Measurements from ENCODE around the gene RASA3. TPM values are rescaled to one million over a fixed set of nuclear protein-coding genes. Genes with fewer than 3 reads are reported as not detected.

Gene RASA3
- total RNA-seq, 1 donor from 2014 or later = 29.9 TPM

GRCh38 chr13:113941571-113942191, 190.7 kb downstream of the RASA3 start:
- TF ChIP-seq CTCF (IDR thresholded peaks at IDR 0.05) = no peak
- Mint-ChIP-seq H3K27me3 (ENCODE audit: low read depth) (no peaks in the 10 kb centered on the region), H3K36me3 (ENCODE audit: low read depth) (no peaks in the 10 kb centered on the region), H3K4me3 (ENCODE audit: unreplicated experiment) (no peak overlapping the region), H3K27ac (ENCODE audit: unreplicated experiment) (no peak overlapping the region), H3K9me3 (ENCODE audit: low read depth) (no peaks in the 10 kb centered on the region), H3K4me1 (ENCODE audit: low read depth) (peaks cover 11% of the 10 kb centered on the region)
- peak; percentile 88 for DNase-seq (ENCODE audit: low spot score)

- no peaks in the 10 kb centered on the region for H3K9me3 Mint-ChIP-seq (ENCODE audit: low read depth)
- H3K36me3 Mint-ChIP-seq (ENCODE audit: low read depth) = no peaks in the 10 kb centered on the region
Observed at GRCh38 chr13:113939944-113940297, 192.5 kb downstream of the RASA3 start.

DNA sequence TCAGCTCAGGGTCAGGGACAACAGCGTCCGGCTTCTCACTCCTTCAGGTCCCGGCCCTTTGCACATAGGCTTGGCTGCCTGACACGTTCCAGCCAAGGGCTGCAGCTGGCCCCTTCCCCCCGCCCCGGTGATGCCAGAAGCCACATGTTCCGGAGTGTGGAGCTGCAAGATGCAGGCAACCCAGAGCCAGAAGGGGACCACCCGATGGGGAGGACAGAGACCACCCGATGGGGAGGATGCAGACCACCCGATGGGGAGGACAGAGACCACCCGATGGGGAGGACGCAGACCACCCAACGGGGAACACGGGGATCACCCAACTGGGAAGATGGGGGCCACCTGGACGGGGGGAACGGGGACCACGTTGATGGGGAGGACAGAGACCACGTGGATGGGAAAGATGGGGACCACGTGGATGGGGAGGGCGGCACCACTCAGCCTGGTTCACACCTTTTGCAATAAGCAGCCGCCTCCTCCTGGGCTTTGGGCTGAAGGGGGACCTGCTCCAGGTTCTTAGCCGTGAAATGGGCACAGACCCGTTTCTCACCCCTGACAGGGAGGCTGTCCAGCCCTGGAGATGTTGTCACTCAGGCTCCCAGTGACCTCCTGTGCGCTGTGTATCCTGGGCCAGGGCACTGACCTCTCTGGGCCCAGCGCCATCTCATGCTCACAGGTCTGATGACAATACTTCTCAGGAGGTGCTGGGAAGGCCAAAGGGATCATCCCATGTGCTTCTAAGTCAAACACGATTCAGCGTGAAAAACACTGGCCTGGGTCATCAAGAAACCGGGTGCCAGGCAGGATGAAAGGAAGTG, 193.1 kb downstream of the RASA3 start:
- no peak overlapping the region for H3K27ac Mint-ChIP-seq (ENCODE audit: unreplicated experiment)
- DNase-seq (ENCODE audit: low spot score) = no peak
- H3K36me3 Mint-ChIP-seq (ENCODE audit: low read depth) = no peaks in the 10 kb centered on the region
- peaks cover 16% of the 10 kb centered on the region for H3K4me1 Mint-ChIP-seq (ENCODE audit: low read depth)
- no peak for TF ChIP-seq CTCF (IDR thresholded peaks at IDR 0.05)
- H3K4me3 Mint-ChIP-seq (ENCODE audit: unreplicated experiment) = no peak overlapping the region
- no peaks in the 10 kb centered on the region for H3K9me3 Mint-ChIP-seq (ENCODE audit: low read depth)
- no peaks in the 10 kb centered on the region for H3K27me3 Mint-ChIP-seq (ENCODE audit: low read depth)

More at GRCh38 chr13:113939944-113940297, 192.5 kb downstream of the RASA3 start:
- no peak overlapping the region for H3K4me3 Mint-ChIP-seq (ENCODE audit: unreplicated experiment)
- H3K27ac Mint-ChIP-seq (ENCODE audit: unreplicated experiment) = no peak overlapping the region
- TF ChIP-seq CTCF (IDR thresholded peaks at IDR 0.05) = no peak
- DNase-seq (ENCODE audit: low spot score) = no peak
- H3K4me1 Mint-ChIP-seq (ENCODE audit: low read depth) = peaks cover 16% of the 10 kb centered on the region
- H3K27me3 Mint-ChIP-seq (ENCODE audit: low read depth) = no peaks in the 10 kb centered on the region

- DNase-seq (ENCODE audit: low spot score) = no peak
- Mint-ChIP-seq H3K36me3 (ENCODE audit: low read depth) (no peaks in the 10 kb centered on the region), H3K27me3 (ENCODE audit: low read depth) (no peaks in the 10 kb centered on the region), H3K9me3 (ENCODE audit: low read depth) (no peaks in the 10 kb centered on the region), H3K4me3 (ENCODE audit: unreplicated experiment) (no peak overlapping the region), H3K4me1 (ENCODE audit: low read depth) (peaks cover 16% of the 10 kb centered on the region), H3K27ac (ENCODE audit: unreplicated experiment) (no peak overlapping the region)
- TF ChIP-seq CTCF (IDR thresholded peaks at IDR 0.05) = no peak
Observed at GRCh38 chr13:113938716-113939115, 193.7 kb downstream of the RASA3 start.

GRCh38 chr13:113938246-113938645, 194.2 kb downstream of the RASA3 start:
- H3K4me1 Mint-ChIP-seq (ENCODE audit: low read depth) = peaks cover 16% of the 10 kb centered on the region
- TF ChIP-seq CTCF (IDR thresholded peaks at IDR 0.05) = no peak
- no peak overlapping the region for H3K27ac Mint-ChIP-seq (ENCODE audit: unreplicated experiment)
- H3K9me3 Mint-ChIP-seq (ENCODE audit: low read depth) = peaks cover 2% of the 10 kb centered on the region
- no peak overlapping the region for H3K4me3 Mint-ChIP-seq (ENCODE audit: unreplicated experiment)
- no peak for DNase-seq (ENCODE audit: low spot score)
- H3K27me3 Mint-ChIP-seq (ENCODE audit: low read depth) = no peaks in the 10 kb centered on the region
- no peaks in the 10 kb centered on the region for H3K36me3 Mint-ChIP-seq (ENCODE audit: low read depth)

Data from chondrocyte (in vitro differentiated cells).